GM19238 (cell line): ENCODE results near the gene SPEF1.

Source experiments
- DNase-seq: peaks from one replicate; pipeline ENCODE4 v3.0.0; 2011; ENCODE audit warnings: low spot score; ENCODE audit not compliant: insufficient read length

SPEF1 gene

DNA sequence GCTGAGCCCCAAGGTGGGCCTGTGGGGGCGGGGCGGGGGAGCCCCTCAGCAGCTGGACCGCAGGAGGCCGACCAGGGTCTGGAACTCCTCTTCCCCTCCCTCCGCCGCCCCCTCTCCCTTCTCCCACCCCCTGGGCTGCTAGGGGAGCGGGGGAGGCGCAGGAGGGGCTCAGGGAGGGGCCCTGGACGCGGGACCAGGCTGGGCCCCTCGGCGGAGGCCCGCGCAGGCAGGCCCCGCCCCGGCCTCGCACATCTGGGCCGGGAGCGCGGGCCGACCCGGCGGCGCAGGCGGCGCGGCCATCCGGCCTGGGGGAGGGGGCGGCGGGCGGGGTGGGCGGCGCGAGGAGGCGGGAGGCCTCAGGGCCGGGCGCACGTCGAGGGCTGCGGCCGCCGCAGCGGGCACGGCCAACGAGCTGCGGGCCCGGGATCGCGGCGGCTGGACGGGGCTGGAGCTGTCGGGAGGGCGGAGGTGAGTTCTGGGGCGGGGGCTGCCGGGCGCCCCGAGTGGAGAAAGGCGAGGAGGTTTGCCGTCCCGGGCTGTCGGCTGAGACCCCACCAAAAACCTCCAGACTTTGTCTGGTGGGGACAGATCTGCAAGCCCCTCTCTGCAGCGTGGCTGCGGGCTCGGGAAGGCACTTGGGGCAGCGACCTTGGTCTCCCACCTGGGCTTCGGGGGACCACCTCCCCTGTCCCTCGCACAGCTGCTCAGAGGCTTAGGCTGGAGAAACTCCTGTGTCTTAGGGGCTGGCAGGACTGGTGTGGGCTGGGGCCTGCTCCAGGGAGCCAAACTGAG, 48.7 kb downstream of the SPEF1 start, which contains the start of gene HSPA12B:
Gene HSPA12B (plus strand): TSS at position 359 of the 792 bp plus-strand sequence. CDS start 5,990 bp downstream, outside the sequence.
- DNase-seq, result no peak

GRCh38 chr20:3731944-3732326, 49.3 kb downstream of the SPEF1 start:
- DNase-seq, result no peak

GRCh38 chr20:3730803-3731672, 50.2 kb downstream of the SPEF1 start:
- no peak for DNase-seq

- DNase-seq, result no peak
These were observed 51.3 kb downstream of the SPEF1 start for GRCh38 chr20:3729811-3730540.

DNA sequence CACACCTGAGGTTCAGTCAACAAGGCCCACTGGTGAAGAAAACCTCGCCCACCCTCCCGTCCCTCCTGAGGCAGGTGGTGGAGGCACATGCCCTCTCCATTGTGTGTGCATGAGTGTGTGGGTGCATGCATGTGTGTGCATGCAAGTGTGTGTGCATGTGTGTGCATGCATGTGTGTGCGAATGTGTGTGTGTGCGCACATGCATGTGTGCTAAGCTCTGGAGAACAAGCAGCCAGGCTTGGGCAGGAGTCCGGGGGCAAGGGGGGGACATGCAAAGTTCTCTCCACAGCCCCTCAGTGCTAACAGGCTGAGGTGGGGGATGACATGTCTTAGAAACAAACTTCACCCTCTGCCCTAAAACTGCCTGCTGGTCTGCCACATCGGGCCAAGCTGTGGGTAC, 51.9 kb downstream of the SPEF1 start:
- DNase-seq, result no peak

DNA sequence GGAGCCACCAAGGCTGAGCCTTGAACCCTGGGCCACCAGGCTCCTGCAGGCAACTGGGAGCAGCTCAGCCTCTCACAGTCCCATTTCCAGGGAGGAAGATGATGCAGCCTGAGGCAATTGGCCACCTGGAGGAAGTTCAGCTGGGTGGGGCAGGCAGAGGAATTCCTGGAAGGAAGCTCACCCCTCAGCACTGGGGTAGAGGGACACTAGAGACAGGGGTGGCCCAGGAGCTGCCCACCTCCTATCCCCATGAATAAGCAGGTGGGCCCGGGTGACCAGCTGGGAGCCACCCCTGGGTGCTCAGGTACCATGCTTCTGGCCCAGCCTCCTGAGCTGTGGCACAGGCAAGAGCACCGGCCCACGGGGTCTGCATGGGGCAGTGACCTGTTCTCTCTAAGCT, 52.4 kb downstream of the SPEF1 start:
- DNase-seq, result no peak

DNA sequence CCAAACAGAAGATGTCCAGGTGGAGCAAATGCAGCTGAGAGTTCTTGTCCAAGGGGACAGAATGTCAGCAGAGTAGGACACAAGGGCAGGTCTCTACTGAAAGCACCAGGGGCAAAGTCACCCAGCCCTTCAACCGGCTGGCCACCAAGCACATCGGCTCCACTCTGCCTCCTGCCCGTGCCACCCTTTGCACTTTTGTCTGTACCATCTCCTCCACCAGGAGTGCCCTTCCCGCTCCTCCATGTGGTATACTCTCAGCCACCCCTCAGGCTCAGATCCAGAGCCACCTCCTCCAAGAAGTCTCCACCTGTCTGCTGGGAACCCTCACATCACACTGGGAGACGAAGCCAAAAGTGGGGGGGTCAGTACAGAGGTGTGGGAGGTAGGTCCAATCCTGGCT, 52.9 kb downstream of the SPEF1 start:
- DNase-seq, result no peak
